Choroid plexus epithelial cell (primary cell): Measurements from ENCODE around the gene KIF15.

Experiments used
- DNase-seq: peaks from one replicate; pipeline ENCODE4 v3.0.0-alpha.2; 2010; ENCODE audit warnings: low read depth
- H3K4me3 ChIP-seq: 2 replicates; pipeline ENCODE4 v1.5.1; 2011; ENCODE audit warnings: low read depth, mild to moderate bottlenecking, control low read depth, low read length, moderate library complexity
- CTCF ChIP-seq: conservative IDR thresholded peaks from 2 replicates; pipeline ENCODE4 v1.5.1; 2011; ENCODE audit warnings: low read depth, mild to moderate bottlenecking, control low read depth, inconsistent platforms, low read length, moderate library complexity

KIF15 gene

GRCh38 chr3:44883213-44883955 lies 121.8 kb downstream of the KIF15 start:
- peak; percentile 29 for DNase-seq
- peak; percentile 34 for TF ChIP-seq CTCF
- no peak overlapping the region for H3K4me3 ChIP-seq

GRCh38 chr3:44883999-44884431 lies 122.4 kb downstream of the KIF15 start:
- no peak for TF ChIP-seq CTCF
- no peak overlapping the region for H3K4me3 ChIP-seq
- peak; percentile 97 for DNase-seq

DNA sequence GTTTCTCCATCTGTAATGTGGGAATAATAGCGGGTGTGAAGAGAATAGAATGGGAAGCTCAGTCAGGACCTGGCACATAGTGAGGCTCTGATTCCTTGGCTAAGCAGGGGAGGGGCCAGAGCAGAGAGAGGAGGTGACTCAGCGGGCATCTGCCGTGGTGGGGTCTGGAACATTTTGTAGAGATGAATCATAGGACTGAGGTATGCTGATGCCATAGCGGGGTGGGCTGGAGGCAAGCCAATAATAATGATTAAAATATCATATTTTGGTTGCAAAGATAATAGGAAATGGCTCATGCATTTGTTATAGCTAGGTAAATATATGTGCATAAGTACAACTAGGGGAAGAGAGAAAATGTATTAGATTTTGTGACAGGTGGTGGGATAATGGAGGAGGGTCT lies 124.0 kb downstream of the KIF15 start:
- no peak overlapping the region for H3K4me3 ChIP-seq
- DNase-seq, result peak; percentile 97
- no peak for TF ChIP-seq CTCF

GRCh38 chr3:44886561-44886960 lies 125.0 kb downstream of the KIF15 start:
- no peak for TF ChIP-seq CTCF
- H3K4me3 ChIP-seq, result no peak overlapping the region
- peak; percentile 40 for DNase-seq

DNA sequence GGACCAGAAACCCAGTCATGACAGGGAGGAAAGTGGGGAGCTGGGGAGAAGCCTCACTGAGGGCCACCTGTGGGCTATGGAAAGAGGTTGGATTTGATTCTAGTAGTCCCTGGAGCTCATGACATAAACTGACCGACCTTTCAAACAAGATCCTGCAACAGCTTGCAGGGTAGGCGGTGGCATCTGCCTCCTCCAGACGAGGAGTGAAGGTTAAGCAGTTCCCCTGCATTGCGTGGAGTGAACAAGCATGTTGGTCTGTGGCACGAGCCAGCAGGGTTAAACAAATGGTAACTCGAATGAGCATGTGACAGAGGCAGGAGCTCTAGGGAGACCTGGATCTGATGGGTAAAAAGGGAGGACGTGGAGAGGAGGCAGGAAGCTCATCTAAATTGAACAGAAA lies 125.5 kb downstream of the KIF15 start:
- no peak overlapping the region for H3K4me3 ChIP-seq
- TF ChIP-seq CTCF, result no peak
- DNase-seq, result peak; percentile 16

DNA sequence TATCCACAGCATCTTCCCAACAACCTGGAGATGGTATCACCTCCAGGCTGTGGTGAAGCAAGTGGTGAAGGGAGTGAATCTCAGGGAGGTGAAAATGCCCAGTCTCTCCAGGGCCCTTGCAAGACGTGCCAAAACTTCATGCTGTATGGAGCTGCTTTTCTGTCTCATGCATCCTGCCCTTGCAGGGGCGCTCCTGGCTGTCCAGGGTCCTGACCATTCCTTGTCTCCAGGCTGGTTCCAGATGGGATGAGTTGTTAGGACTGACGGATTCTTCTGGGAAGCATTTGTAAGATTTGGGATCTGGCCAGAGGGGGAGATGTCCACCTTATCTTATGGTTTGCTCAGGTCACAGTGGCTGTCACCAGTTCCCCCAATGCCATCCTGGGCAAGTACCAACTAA lies 128.7 kb downstream of the KIF15 start:
- no peak for TF ChIP-seq CTCF
- no peak for DNase-seq
- no peak overlapping the region for H3K4me3 ChIP-seq

DNA sequence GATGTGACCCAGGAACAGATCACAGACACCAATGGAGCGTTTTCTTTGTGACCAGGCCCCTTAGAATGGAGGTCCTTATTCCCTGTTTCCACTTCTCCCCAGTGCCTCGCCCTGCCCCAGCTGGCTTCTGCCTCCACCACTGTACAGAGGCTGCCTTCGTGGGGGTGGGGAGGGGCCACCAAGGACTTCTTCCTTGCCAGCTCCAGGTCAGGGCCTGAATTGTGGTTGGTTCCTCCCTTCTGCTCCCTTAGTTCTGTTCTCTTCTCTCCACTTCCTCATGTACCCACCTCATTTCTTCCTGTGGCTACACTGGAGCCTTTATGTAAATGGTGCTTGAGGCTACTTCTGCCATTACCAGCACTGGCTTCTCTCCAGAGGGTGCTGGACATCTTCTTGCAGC lies 129.3 kb downstream of the KIF15 start:
- no peak overlapping the region for H3K4me3 ChIP-seq
- no peak for DNase-seq
- TF ChIP-seq CTCF, result no peak
